HG02798 (cell line): ENCODE measurements around the gene NAALADL1.
"Not testable (repeated sequence)": the region's sequence is repeated elsewhere in the genome, so short reads cannot be mapped to it uniquely, and the experiment has no call there.

Experiments
- ATAC-seq: cut with Tn5 transposase; IDR thresholded peaks from one replicate; pipeline ENCODE4 v1.9.1; 2021; ENCODE audit warnings: mild to moderate bottlenecking; ENCODE audit not compliant: unreplicated experiment, poor library complexity

Gene NAALADL1

GRCh38 chr11:65055538-65055937 lies 2.8 kb downstream of the NAALADL1 start:
- no peak for ATAC-seq

- ATAC-seq: no peak
Observed at GRCh38 chr11:65053827-65054508, 4.4 kb downstream of the NAALADL1 start.

- no peak for ATAC-seq
Observed at GRCh38 chr11:65051398-65051858, 6.9 kb downstream of the NAALADL1 start.

- no peak for ATAC-seq
Observed at GRCh38 chr11:65047581-65048422, 10.6 kb downstream of the NAALADL1 start.

- ATAC-seq: no peak
Observed at GRCh38 chr11:65045728-65046127, 12.6 kb downstream of the NAALADL1 start.

- ATAC-seq: no peak
Observed at GRCh38 chr11:65045061-65045460, 13.3 kb downstream of the NAALADL1 start.

- ATAC-seq: no peak
Observed at GRCh38 chr11:65043881-65044501, 14.4 kb downstream of the NAALADL1 start.

GRCh38 chr11:65042891-65043290 lies 15.5 kb downstream of the NAALADL1 start:
- ATAC-seq: no peak

GRCh38 chr11:65040847-65041622 lies 17.3 kb downstream of the NAALADL1 start, which contains the start of gene SAC3D1:
Gene SAC3D1 (plus strand): TSS chr11:65041210. CDS start chr11:65041293, 83 bp downstream.
- peak; percentile 90 for ATAC-seq

GRCh38 chr11:65040520-65040846 lies 17.9 kb downstream of the NAALADL1 start:
- no peak for ATAC-seq

GRCh38 chr11:65036931-65037330 lies 21.4 kb downstream of the NAALADL1 start:
- ATAC-seq: no peak

GRCh38 chr11:65035579-65035978 lies 22.8 kb downstream of the NAALADL1 start:
- ATAC-seq: no peak

GRCh38 chr11:65034423-65034822 lies 23.9 kb downstream of the NAALADL1 start:
- ATAC-seq: no peak

GRCh38 chr11:65032216-65032615 lies 26.1 kb downstream of the NAALADL1 start:
- no peak for ATAC-seq

- peak; percentile 89 for ATAC-seq
Observed at GRCh38 chr11:65027213-65028067, 30.9 kb downstream of the NAALADL1 start, which contains the start of gene SNX15. Gene SNX15 (plus strand): TSS chr11:65027439. CDS start chr11:65027538, 99 bp downstream.

GRCh38 chr11:65026810-65027209 lies 31.5 kb downstream of the NAALADL1 start:
- ATAC-seq: no peak

GRCh38 chr11:65023502-65023901 lies 34.9 kb downstream of the NAALADL1 start:
- not testable (repeated sequence) for ATAC-seq

- ATAC-seq: no peak
Observed at GRCh38 chr11:65021509-65021908, 36.8 kb downstream of the NAALADL1 start.

- ATAC-seq: no peak
Observed at GRCh38 chr11:65021003-65021402, 37.4 kb downstream of the NAALADL1 start.
